PC-9 (cell line): ENCODE results near the gene TRPM8. TPM values are rescaled to one million over a fixed set of nuclear protein-coding genes. Genes with fewer than 3 reads are reported as not detected.

Experiments
- BruUV-seq: library from RNA; stranded (reverse); fragments of 400-500 nt; replicated peaks from 2 replicates; lab custom pipeline; 2021; lab: Mats Ljungman, UMichigan
- CTCF ChIA-PET: fragments of 300-600 bp; sonication (Branson Sonifier 250); formaldehyde crosslinking; loops from one replicate; lab custom pipeline; 2022; ENCODE audit warnings: antibody characterized with exemption; lab: Charles Lee
- POLR2A ChIA-PET: fragments of 300-600 bp; sonication (Branson Sonifier 250); formaldehyde crosslinking; loops from one replicate; lab custom pipeline; 2022; ENCODE audit warnings: antibody characterized with exemption; ENCODE audit not compliant: unreplicated experiment; lab: Charles Lee
- DNase-seq, 2 experiments: peaks; one replicate each; pipeline versions ENCODE4 v3.0.0 to v3.0.0-alpha.2; 2015 to 2022; ENCODE audit warnings: mixed read lengths in 1 of 2
- H2AFZ ChIP-seq: fragments of 200-600 bp; sonication (generic); 2 replicates; pipeline ENCODE4 v1.8.1; 2017; ENCODE audit warnings: antibody characterized with exemption
- H3F3A ChIP-seq: fragments of 200-600 bp; sonication (generic); 2 replicates; pipeline ENCODE4 v1.8.1; 2017; ENCODE audit warnings: antibody characterized with exemption, mild to moderate bottlenecking, low read depth; ENCODE audit not compliant: insufficient read depth
- H3K27ac ChIP-seq: fragments of 200-600 bp; sonication (generic); 2 replicates; pipeline ENCODE4 v1.6.1; 2016; ENCODE audit warnings: mixed run types
- H3K27me3 ChIP-seq: fragments of 200-600 bp; sonication (generic); 2 replicates; pipeline ENCODE4 v1.6.1; 2016; ENCODE audit warnings: low read depth, mixed run types; ENCODE audit not compliant: insufficient read depth
- H3K36me3 ChIP-seq: fragments of 200-600 bp; sonication (generic); 2 replicates; pipeline ENCODE4 v1.6.1; 2016; ENCODE audit warnings: low read depth, mixed run types
- H3K4me1 ChIP-seq: fragments of 200-600 bp; sonication (generic); replicated peaks from 2 replicates; pipeline ENCODE4 v1.6.1; 2016; ENCODE audit warnings: mixed run types; ENCODE audit not compliant: insufficient read depth
- H3K4me2 ChIP-seq: fragments of 200-600 bp; sonication (generic); 2 replicates; pipeline ENCODE4 v1.6.1; 2017; ENCODE audit warnings: mixed run types
- H3K4me3 ChIP-seq: fragments of 200-600 bp; sonication (generic); 2 replicates; pipeline ENCODE4 v1.6.1; 2016; ENCODE audit warnings: mixed run types
- H3K79me2 ChIP-seq: fragments of 200-600 bp; sonication (generic); 2 replicates; pipeline ENCODE4 v1.6.1; 2017; ENCODE audit warnings: low read depth, mixed run types
- H3K9me2 ChIP-seq: fragments of 200-600 bp; sonication (generic); 2 replicates; pipeline ENCODE4 v1.8.1; 2017; ENCODE audit warnings: mild to moderate bottlenecking; ENCODE audit not compliant: insufficient read depth
- H3K9me3 ChIP-seq: fragments of 200-600 bp; sonication (generic); 2 replicates; pipeline ENCODE4 v1.8.1; 2016; ENCODE audit warnings: low read depth; ENCODE audit not compliant: insufficient read depth
- H4K20me1 ChIP-seq: fragments of 200-600 bp; sonication (generic); 2 replicates; pipeline ENCODE4 v1.8.1; 2017; ENCODE audit not compliant: insufficient read depth
- EZH2 ChIP-seq: fragments of 200-600 bp; sonication (generic); IDR thresholded peaks from 2 replicates; pipeline ENCODE4 v1.8.0; 2017; ENCODE audit warnings: antibody characterized with exemption, low read depth
- intact Hi-C: fragments of 100-400 bp; cut with micrococcal nuclease; formaldehyde crosslinking; loops from one replicate; pipeline ENCODE4 v1.10.0; 2022; ENCODE audit not compliant: unreplicated experiment
- total RNA-seq: library from RNA; stranded (reverse); gene quantifications from 2 replicates; pipeline ENCODE4 v1.2.3, GENCODE V29; 2021
- TF ChIP-seq, protein P1 (sequence below): fragments of 200-600 bp; sonication (generic); conservative IDR thresholded peaks from 2 replicates; pipeline ENCODE4 v1.6.1; 2017; ENCODE audit warnings: mixed run types, antibody characterized with exemption, mild to moderate bottlenecking, moderate library complexity

Gene TRPM8
- total RNA-seq, 1 experiment from 2014 or later = 2.1 TPM

DNA sequence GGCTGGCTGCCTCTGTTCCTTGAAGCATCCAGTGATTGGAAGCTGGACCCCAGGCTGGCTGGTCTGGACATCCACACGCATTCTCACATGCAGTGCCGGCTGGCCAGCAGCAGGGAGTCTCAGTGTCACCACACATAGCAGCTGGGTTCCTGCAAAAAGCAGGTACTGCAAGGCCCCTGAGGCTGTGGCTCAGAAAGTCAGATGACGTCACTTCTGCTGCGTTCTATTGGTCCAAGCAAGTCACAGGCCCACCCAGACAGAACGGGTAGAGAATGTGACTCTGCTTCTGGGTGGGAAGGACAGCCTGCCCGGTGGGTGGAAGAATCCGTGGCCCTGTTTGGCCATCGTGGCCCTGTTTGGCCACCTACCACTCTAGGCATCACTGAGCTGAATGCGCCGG, 82.0 kb downstream of the TRPM8 start:
- ChIA-PET CTCF (no interaction called here), POLR2A (interaction anchor here (0.6 kb wide), 2 partner anchors 77 to 1192 kb away, joined by 3 read pairs; no protein-coding TSS in a partner anchor)
- Histone ChIP-seq H3K4me1 (peaks cover 9% of the 10 kb centered on the region), H4K20me1 (no peaks in the 10 kb centered on the region), H3K79me2 (no peaks in the 10 kb centered on the region), H3K27me3 (no peaks in the 10 kb centered on the region), H3K4me3 (no peak overlapping the region), H3K36me3 (no peaks in the 10 kb centered on the region), H3K27ac (no peak overlapping the region), H3K9me3 (no peaks in the 10 kb centered on the region), H3K9me2 (no peaks in the 10 kb centered on the region), H3F3A (no peaks in the 10 kb centered on the region), H2AFZ (no peak overlapping the region), H3K4me2 (no peak overlapping the region)
- TF ChIP-seq EZH2 = no peak
- TF ChIP-seq, protein P1, sequence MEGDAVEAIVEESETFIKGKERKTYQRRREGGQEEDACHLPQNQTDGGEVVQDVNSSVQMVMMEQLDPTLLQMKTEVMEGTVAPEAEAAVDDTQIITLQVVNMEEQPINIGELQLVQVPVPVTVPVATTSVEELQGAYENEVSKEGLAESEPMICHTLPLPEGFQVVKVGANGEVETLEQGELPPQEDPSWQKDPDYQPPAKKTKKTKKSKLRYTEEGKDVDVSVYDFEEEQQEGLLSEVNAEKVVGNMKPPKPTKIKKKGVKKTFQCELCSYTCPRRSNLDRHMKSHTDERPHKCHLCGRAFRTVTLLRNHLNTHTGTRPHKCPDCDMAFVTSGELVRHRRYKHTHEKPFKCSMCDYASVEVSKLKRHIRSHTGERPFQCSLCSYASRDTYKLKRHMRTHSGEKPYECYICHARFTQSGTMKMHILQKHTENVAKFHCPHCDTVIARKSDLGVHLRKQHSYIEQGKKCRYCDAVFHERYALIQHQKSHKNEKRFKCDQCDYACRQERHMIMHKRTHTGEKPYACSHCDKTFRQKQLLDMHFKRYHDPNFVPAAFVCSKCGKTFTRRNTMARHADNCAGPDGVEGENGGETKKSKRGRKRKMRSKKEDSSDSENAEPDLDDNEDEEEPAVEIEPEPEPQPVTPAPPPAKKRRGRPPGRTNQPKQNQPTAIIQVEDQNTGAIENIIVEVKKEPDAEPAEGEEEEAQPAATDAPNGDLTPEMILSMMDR = no peak
- BruUV-seq = no TSS peak
- intact Hi-C loops = no loop called here
- DNase-seq = no peak

DNA sequence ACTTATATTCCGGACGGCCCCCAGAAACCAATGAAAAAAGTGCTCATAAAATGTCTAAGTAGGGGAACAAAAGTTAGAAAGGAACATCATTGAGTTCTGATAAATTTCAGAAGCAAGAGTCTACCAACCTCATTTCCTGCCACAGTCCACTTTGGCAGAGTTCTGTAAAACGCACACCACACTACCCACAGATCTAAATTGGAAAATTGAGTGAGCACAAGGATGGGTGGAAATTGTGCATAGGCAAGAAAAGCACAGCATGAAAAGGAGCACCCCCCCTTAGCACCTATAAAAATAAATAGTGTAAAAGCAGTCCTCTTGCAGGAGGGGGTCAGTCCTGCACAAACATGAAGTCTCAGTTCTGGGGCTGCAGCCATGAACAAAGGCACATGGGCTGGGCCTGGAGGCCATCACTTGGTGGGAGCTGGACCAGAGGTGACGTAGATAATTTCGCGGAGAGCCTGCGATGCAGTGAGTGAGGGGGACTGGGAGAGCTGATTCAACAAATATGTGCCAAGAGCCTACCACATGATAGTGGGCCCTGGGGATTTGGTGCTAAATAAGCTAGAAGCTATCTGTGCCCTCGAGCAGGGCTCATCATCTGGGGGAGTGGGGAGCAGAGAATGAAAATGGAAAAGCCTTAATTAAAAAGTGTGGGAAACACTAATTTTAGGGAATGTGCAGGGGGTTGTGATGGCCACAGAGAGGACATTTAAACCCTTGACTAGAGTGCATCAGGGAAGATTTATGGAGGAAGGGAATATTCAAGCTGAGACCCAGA, 84.4 kb downstream of the TRPM8 start:
- no TSS peak for BruUV-seq
- Histone ChIP-seq H3K36me3 (no peaks in the 10 kb centered on the region), H3K79me2 (no peaks in the 10 kb centered on the region), H3K9me3 (no peaks in the 10 kb centered on the region), H3F3A (no peaks in the 10 kb centered on the region), H3K4me2 (no peak overlapping the region), H3K9me2 (no peaks in the 10 kb centered on the region), H2AFZ (no peak overlapping the region), H3K4me1 (peaks cover 15% of the 10 kb centered on the region), H4K20me1 (no peaks in the 10 kb centered on the region), H3K4me3 (no peak overlapping the region), H3K27ac (no peak overlapping the region), H3K27me3 (no peaks in the 10 kb centered on the region)
- POLR2A ChIA-PET = no interaction called here
- intact Hi-C loops = loop anchor here (5.0 kb wide), 1 partner anchor 101 kb away; no protein-coding TSS in a partner anchor
- CTCF ChIA-PET = no interaction called here
- TF ChIP-seq, protein P1 = no peak
- no peak for TF ChIP-seq EZH2
- DNase-seq = no peak

DNA sequence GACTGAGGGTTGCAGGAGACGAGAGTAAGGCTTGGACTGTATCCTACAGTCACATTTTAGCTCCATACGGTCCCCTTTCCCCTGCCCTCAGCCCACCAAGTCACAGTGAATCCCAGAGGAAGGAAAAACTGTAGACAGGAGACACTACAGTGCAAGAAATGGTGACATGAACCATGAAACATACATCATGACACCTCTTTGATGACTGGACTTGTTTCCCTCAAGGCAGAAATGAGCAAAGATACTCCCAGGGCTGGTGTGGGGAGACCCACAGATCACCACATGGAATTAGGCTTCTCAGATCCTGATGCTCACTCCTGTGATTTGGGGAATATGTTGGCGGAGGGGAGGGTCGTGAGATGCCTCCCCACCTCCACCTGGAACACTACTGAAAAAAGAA, 85.1 kb downstream of the TRPM8 start:
- intact Hi-C loops = loop anchor here (5.0 kb wide), 1 partner anchor 100 kb away; no protein-coding TSS in a partner anchor
- Histone ChIP-seq H3K4me1 (peaks cover 15% of the 10 kb centered on the region), H3K27me3 (no peaks in the 10 kb centered on the region), H3K4me2 (no peak overlapping the region), H3F3A (no peaks in the 10 kb centered on the region), H2AFZ (no peak overlapping the region), H4K20me1 (no peaks in the 10 kb centered on the region), H3K27ac (no peak overlapping the region), H3K9me2 (no peaks in the 10 kb centered on the region), H3K9me3 (no peaks in the 10 kb centered on the region), H3K4me3 (no peak overlapping the region), H3K36me3 (no peaks in the 10 kb centered on the region), H3K79me2 (no peaks in the 10 kb centered on the region)
- ChIA-PET POLR2A (no interaction called here), CTCF (no interaction called here)
- no peak for DNase-seq
- no TSS peak for BruUV-seq
- TF ChIP-seq, protein P1 = no peak
- TF ChIP-seq EZH2 = no peak
